GM18909 (cell line): ENCODE results near the gene PTGER3.

Source experiments
- ATAC-seq: cut with Tn5 transposase; IDR thresholded peaks from one replicate; pipeline ENCODE4 v1.9.1; 2021; ENCODE audit warnings: mild to moderate bottlenecking; ENCODE audit not compliant: unreplicated experiment, poor library complexity

The PTGER3 gene

GRCh38 chr1:71047635-71048607 lies at the start of gene PTGER3:
Gene PTGER3 (minus strand): TSS chr1:71047816. CDS start chr1:71047577, 239 bp downstream.
- ATAC-seq = peak; percentile 44

GRCh38 chr1:71094913-71095312 lies 47.3 kb upstream of the PTGER3 start:
- no peak for ATAC-seq

GRCh38 chr1:71093938-71094337 lies 46.3 kb upstream of the PTGER3 start:
- no peak for ATAC-seq

GRCh38 chr1:71089536-71090270 lies 42.1 kb upstream of the PTGER3 start:
- ATAC-seq = no peak

GRCh38 chr1:71088645-71089287 lies 41.1 kb upstream of the PTGER3 start:
- ATAC-seq = no peak

GRCh38 chr1:71087713-71088112 lies 40.1 kb upstream of the PTGER3 start:
- no peak for ATAC-seq

GRCh38 chr1:71087060-71087459 lies 39.4 kb upstream of the PTGER3 start:
- no peak for ATAC-seq

- no peak for ATAC-seq
Observed at GRCh38 chr1:71086331-71086730, 38.7 kb upstream of the PTGER3 start.

- ATAC-seq = no peak
Observed at GRCh38 chr1:71083271-71083670, 35.7 kb upstream of the PTGER3 start.

- ATAC-seq = no peak
Observed at GRCh38 chr1:71081697-71082080, 34.1 kb upstream of the PTGER3 start.

GRCh38 chr1:71080739-71081696 lies 33.4 kb upstream of the PTGER3 start, which contains the start of gene ZRANB2:
Gene ZRANB2 (minus strand): TSS chr1:71081035. CDS start chr1:71080995, 40 bp downstream.
- peak; percentile 99 for ATAC-seq

GRCh38 chr1:71080230-71080738 lies 32.7 kb upstream of the PTGER3 start:
- peak; percentile 23 for ATAC-seq

GRCh38 chr1:71074681-71075080 lies 27.1 kb upstream of the PTGER3 start:
- no peak for ATAC-seq

- no peak for ATAC-seq
Observed at GRCh38 chr1:71072273-71072672, 24.7 kb upstream of the PTGER3 start.

GRCh38 chr1:71071720-71072119 lies 24.1 kb upstream of the PTGER3 start:
- no peak for ATAC-seq

GRCh38 chr1:71068325-71069240 lies 21.0 kb upstream of the PTGER3 start:
- peak; percentile 84 for ATAC-seq

- no peak for ATAC-seq
Observed at GRCh38 chr1:71054791-71055190, 7.2 kb upstream of the PTGER3 start.

GRCh38 chr1:71054281-71054731 lies 6.7 kb upstream of the PTGER3 start:
- ATAC-seq = no peak
